Suprapubic skin (tissue), 4 donors: ENCODE results near the gene TENT4B. TPM values are rescaled to one million over a fixed set of nuclear protein-coding genes. Genes with fewer than 3 reads are reported as not detected.

Source experiments
- DNase-seq, 2 donors: peaks; one replicate each; pipeline ENCODE4 v3.0.0-alpha.2; 2019; ENCODE audit warnings: low spot score in 2 of 2
- H3K27ac ChIP-seq: fragments of 200-600 bp; sonication (generic); one replicate; pipeline ENCODE4 v1.5.1; 2019
- H3K27me3 ChIP-seq: fragments of 200-600 bp; sonication (generic); one replicate; pipeline ENCODE4 v1.5.1; 2019
- H3K36me3 ChIP-seq: fragments of 200-600 bp; sonication (generic); one replicate; pipeline ENCODE4 v1.5.1; 2019
- H3K4me1 ChIP-seq: fragments of 200-600 bp; sonication (generic); one replicate; pipeline ENCODE4 v1.5.1; 2019
- H3K4me3 ChIP-seq: fragments of 200-600 bp; sonication (generic); one replicate; pipeline ENCODE4 v1.5.1; 2019; ENCODE audit warnings: mild to moderate bottlenecking
- H3K9me3 ChIP-seq: fragments of 200-600 bp; sonication (generic); one replicate; pipeline ENCODE4 v1.5.1; 2019
- CTCF ChIP-seq, 2 donors: fragments of 200-600 bp in 1 of 2; fragments of 450-650 bp in 1 of 2; sonication (generic) in 1 of 2; IDR thresholded peaks; one replicate each; pipeline ENCODE4 v1.5.1; 2016 to 2019; ENCODE audit warnings: antibody characterized with exemption in 2 of 2, mild to moderate bottlenecking in 1 of 2, moderate library complexity in 1 of 2
- EP300 ChIP-seq: sonication (generic); formaldehyde crosslinking; IDR thresholded peaks from one replicate; pipeline ENCODE4 v1.6.1; 2017; ENCODE audit warnings: antibody characterized with exemption
- POLR2A ChIP-seq, 2 donors: fragments of 450-650 bp; IDR thresholded peaks; one replicate each; pipeline ENCODE4 v1.6.1; 2017; ENCODE audit warnings: antibody characterized with exemption in 2 of 2, mild to moderate bottlenecking in 2 of 2, moderate library complexity in 2 of 2
- POLR2AphosphoS5 ChIP-seq, 3 donors: sonication (generic); formaldehyde crosslinking; IDR thresholded peaks; one replicate each; pipeline ENCODE4 v1.6.1; 2017; ENCODE audit warnings: antibody characterized with exemption in 3 of 3
- WGBS: methylation state at CpG from one replicate; pipeline ENCODE4 v1.1.5; 2018; 5-methylcytosine and 5-hydroxymethylcytosine counted together
- total RNA-seq, 4 donors: library from RNA; depleted of rRNA; stranded (reverse); fragments of >200 nt; gene quantifications; one replicate each; pipeline ENCODE4 v1.1.0, GENCODE V29; 2016

TENT4B gene
- total RNA-seq, 4 donors from 2014 or later, result 10.8 to 15.7 (median 12.9) TPM

GRCh38 chr16:50260206-50261159 is 107.4 kb downstream of the TENT4B start:
- 95% methylated on average over 8 of the region's 9 CpGs for WGBS
- Histone ChIP-seq H3K9me3 (no peaks in the 10 kb centered on the region), H3K36me3 (no peaks in the 10 kb centered on the region), H3K27ac (no peak overlapping the region), H3K4me1 (peaks cover 28% of the 10 kb centered on the region), H3K27me3 (no peaks in the 10 kb centered on the region), H3K4me3 (no peak overlapping the region)
- DNase-seq, result peak in 1 of 2 donors; percentile 43
- TF ChIP-seq EP300 (no peak), CTCF (IDR thresholded peaks at IDR 0.05) (no peak), POLR2AphosphoS5 (IDR thresholded peaks at IDR 0.05) (no peak), POLR2A (IDR thresholded peaks at IDR 0.05) (no peak)

GRCh38 chr16:50261160-50261706 is 108.1 kb downstream of the TENT4B start:
- TF ChIP-seq CTCF (IDR thresholded peaks at IDR 0.05), result no peak
- TF ChIP-seq EP300, result no peak
- no peak for TF ChIP-seq POLR2AphosphoS5 (IDR thresholded peaks at IDR 0.05)
- no peak for TF ChIP-seq POLR2A (IDR thresholded peaks at IDR 0.05)
- no peaks in the 10 kb centered on the region for H3K27me3 ChIP-seq
- DNase-seq, result peak in 1 of 2 donors; percentile 34
- no peaks in the 10 kb centered on the region for H3K36me3 ChIP-seq
- H3K27ac ChIP-seq, result no peak overlapping the region
- no peak overlapping the region for H3K4me3 ChIP-seq
- WGBS, result 86% methylated on average over 8 of the region's 9 CpGs
- no peaks in the 10 kb centered on the region for H3K9me3 ChIP-seq
- H3K4me1 ChIP-seq, result peaks cover 35% of the 10 kb centered on the region

GRCh38 chr16:50261707-50262235 is 108.7 kb downstream of the TENT4B start:
- Histone ChIP-seq H3K4me1 (peaks cover 39% of the 10 kb centered on the region), H3K27ac (no peak overlapping the region), H3K9me3 (no peaks in the 10 kb centered on the region), H3K4me3 (no peak overlapping the region), H3K27me3 (no peaks in the 10 kb centered on the region), H3K36me3 (no peaks in the 10 kb centered on the region)
- TF ChIP-seq EP300 (no peak), POLR2AphosphoS5 (IDR thresholded peaks at IDR 0.05) (no peak), CTCF (IDR thresholded peaks at IDR 0.05) (no peak), POLR2A (IDR thresholded peaks at IDR 0.05) (no peak)
- WGBS, result 64% methylated on average over 10 of the region's 11 CpGs
- DNase-seq, result peak in 1 of 2 donors; percentile 81

GRCh38 chr16:50263060-50263909 is 110.2 kb downstream of the TENT4B start:
- H3K36me3 ChIP-seq, result no peaks in the 10 kb centered on the region
- no peak for TF ChIP-seq POLR2AphosphoS5 (IDR thresholded peaks at IDR 0.05)
- TF ChIP-seq POLR2A (IDR thresholded peaks at IDR 0.05), result no peak
- TF ChIP-seq CTCF (IDR thresholded peaks at IDR 0.05), result no peak
- TF ChIP-seq EP300, result no peak
- WGBS, result 92% methylated on average over 14 of the region's 16 CpGs
- DNase-seq, result peak in 1 of 2 donors; percentile 64
- no peak overlapping the region for H3K4me3 ChIP-seq
- H3K4me1 ChIP-seq, result peaks cover 45% of the 10 kb centered on the region
- no peaks in the 10 kb centered on the region for H3K27me3 ChIP-seq
- H3K27ac ChIP-seq, result no peak overlapping the region
- H3K9me3 ChIP-seq, result no peaks in the 10 kb centered on the region
